Mucosa of gallbladder (tissue), 1 donor: Measurements from ENCODE around the gene TRAPPC10. TPM values are rescaled to one million over a fixed set of nuclear protein-coding genes. Genes with fewer than 3 reads are reported as not detected.
A peak's percentile ranks its signal among the peaks of the same experiment; 100 is the strongest.
"Not testable (repeated sequence)": the region's sequence is repeated elsewhere in the genome, so short reads cannot be mapped to it uniquely, and the experiment has no call there.

Experiments used
- DNase-seq: peaks from one replicate; pipeline ENCODE4 v3.0.0-alpha.2; 2020; ENCODE audit warnings: low spot score
- total RNA-seq: library from RNA; stranded (reverse); gene quantifications from one replicate; pipeline ENCODE4 v1.2.1, GENCODE V29; 2021
- donor health status: DM: no; HTN: no; CAD: no.

Gene TRAPPC10
- total RNA-seq, 1 donor from 2014 or later, result 37.0 TPM

GRCh38 chr21:44145616-44146015 is 133.5 kb downstream of the TRAPPC10 start:
- not testable (repeated sequence) for DNase-seq

DNA sequence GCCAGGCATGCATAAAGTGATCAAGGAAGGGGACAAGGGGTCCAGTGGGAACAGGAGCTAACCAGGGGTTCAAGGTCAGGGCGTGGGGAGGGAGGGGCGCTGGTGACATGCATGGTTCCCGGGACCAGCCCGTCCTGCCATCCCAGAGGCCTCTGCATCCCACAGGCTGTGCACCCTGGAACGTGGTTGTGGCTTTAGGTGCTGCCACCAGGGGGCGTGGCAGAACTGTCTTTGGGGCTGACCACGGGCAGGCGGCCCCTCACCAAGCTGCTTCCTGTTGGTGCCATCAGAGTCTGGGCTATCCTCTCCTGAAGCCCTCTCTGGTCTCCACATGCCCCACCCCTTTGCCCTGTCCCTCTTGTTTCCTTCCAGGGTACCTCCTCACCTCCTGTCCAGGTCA is 135.0 kb downstream of the TRAPPC10 start:
- not testable (repeated sequence) for DNase-seq

DNA sequence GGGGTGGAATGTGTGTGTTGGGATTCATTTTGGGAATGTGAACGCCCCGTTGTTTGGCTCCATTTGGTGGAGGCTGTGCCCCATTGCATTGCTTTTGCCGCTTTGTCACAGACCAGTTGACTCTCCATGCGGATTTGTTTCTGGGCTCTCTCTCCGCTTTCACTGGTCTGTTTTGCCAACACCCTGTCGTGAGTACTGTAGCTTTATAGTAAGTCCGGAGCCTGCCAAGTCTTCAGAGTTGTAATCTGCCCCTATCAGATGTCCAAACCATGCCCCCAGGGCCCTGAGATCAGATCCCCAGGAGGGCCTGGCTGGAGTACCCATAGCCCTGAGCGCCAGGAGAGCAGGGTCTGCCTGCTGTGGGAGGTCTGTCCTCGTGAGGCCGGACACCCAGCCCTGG is 138.1 kb downstream of the TRAPPC10 start:
- not testable (repeated sequence) for DNase-seq

DNA sequence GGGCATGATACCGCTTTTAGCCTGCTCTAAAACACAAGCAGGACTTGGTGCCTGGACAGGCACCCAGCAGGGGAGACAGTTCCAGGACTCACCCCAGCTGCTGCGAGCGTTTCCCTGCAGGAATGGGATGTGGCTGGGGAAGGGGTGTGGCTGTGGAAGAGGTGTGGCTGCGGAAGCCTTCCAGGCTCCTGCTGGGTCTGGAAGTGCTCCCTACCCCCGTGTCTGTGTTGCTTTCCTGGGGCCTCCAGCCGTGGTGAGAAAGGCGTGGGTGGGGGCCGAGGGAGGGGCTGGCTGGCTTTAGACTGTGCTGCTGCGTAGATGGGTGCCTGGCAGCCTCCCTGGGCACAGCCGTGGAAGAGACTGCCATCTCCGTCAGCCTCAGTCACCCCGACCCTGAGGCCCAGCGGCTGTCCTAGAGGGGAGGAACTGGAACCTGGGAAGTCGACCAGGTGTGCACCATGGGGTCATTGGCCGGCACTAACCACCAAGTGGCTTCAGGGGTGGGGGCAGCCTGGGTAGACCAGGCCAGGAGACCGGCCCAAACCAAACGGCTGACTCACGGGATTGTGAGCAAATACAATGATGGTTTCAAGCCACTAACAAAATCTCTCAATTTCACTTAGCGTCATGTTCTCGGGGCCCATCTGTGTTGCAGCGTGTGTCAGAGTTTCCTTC is 141.2 kb downstream of the TRAPPC10 start:
- DNase-seq, result not testable (repeated sequence)

DNA sequence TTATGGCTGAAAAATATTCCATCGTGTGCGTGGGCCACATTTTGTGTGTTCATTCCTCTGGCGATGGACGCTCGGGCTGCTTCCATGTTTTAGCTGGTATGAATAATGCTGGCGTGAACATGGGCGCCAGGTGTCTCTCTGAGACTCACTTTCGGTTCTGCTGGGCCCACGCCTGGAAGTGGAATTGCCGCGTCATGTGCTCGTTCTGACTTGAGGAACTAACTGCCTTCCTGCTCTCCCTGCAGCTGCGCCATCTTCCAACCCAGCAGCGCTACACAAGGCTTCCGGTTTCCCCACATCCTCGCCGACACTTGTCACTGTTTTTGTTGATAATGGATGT is 141.8 kb downstream of the TRAPPC10 start:
- peak; percentile 9 for DNase-seq

GRCh38 chr21:44154816-44155230 is 142.7 kb downstream of the TRAPPC10 start:
- DNase-seq, result not testable (repeated sequence)

DNA sequence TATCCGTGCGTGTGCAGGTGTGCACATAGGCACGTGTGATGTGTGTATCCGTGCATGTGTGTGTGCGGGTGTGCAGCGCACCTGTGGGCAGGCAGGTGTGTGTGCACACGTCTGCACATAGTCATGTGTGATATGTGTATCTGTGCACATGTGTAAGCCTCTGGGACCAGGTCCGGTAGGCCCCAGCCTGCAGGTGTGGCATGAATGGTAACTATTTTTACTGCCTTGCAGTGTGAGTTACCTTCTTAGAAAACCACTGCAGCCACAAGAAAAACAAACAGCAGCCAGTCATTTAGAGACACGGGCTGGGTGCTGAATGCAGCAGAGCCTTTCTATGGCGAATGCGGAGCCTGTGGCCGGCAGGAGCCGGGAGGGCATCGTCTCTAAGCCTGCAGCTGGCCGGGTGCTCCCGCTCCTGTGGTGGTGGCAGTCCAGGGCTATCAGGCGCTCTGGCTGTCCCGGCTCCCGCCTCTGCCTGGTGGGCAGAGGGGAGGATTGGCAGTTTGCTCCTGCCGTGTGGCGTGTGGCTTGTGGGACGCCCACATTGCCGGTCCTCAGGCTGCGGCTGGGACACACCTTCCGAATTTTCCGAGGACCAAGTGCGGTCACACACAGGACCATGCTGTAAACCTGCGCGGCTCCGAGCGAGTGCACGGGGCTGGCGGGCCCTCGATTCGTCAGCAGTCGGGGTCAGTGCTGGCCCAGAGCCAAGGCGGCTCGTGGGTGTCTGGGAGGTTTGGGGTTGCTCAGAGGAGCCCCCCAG is 143.3 kb downstream of the TRAPPC10 start:
- not testable (repeated sequence) for DNase-seq

- not testable (repeated sequence) for DNase-seq
These were observed 143.9 kb downstream of the TRAPPC10 start for GRCh38 chr21:44155994-44156380.

Other genes with a start within 250 kb of the TRAPPC10 start
- gene CSTB, start 236.0 kb upstream of the TRAPPC10 start, total RNA-seq, result 68.2 TPM
- 19.2 TPM for gene RRP1, start 222.7 kb upstream of the TRAPPC10 start, total RNA-seq
- gene AGPAT3, start 147.1 kb upstream of the TRAPPC10 start, total RNA-seq, result 107 TPM
- 6.2 TPM for gene PWP2, start 95.1 kb downstream of the TRAPPC10 start, total RNA-seq
- gene GATD3, start 121.4 kb downstream of the TRAPPC10 start, total RNA-seq, result 10.1 TPM
- gene ICOSLG, start 228.6 kb downstream of the TRAPPC10 start, total RNA-seq, result 8.6 TPM
- not detected for gene DNMT3L, start 249.6 kb downstream of the TRAPPC10 start, total RNA-seq